ENCODE measurements around the gene RBM45.

DNA sequence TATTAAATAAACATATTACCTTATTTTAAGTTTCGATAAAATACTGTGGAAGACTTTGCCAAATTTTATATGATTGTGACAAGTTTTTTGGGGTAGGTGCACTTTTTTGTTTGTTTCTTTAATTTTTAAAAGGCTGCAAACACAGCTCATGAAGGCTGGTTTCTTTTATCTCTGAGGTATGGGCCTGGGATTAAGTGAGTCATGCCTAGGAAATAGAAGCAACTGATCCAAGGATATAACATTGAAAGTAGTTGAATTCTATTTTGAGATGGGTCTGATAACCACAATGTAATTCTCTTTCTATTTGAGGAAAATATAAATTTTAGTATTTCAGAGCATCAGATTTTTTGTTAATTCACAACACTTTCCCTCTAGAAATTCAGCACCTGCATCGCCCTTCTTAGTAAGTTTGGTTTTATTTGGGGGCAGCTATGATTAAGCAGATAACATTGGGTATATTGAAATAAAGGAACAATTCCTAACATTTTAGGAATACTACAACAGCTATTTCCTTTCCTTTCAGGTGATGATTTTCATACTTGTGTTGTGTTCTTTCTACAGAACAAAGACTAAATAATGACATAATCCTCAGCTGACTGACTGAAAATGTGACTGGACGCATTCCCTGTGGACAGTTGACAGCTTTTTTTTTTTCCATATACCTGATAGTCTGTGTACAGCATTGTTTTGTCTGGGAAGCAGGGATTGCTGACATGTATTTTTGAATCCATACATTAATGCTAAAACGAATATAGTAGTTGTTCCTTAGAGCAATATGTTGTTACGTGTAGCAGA lies 16.8 kb downstream of the RBM45 start:
- TF ChIP-seq POLR2A (IDR thresholded peaks at IDR 0.05) (no peak), CTCF (IDR thresholded peaks at IDR 0.05) (no peak), EP300 (IDR thresholded peaks at IDR 0.05) (no peak)
